ENCODE data around the gene ASMT.

DNA sequence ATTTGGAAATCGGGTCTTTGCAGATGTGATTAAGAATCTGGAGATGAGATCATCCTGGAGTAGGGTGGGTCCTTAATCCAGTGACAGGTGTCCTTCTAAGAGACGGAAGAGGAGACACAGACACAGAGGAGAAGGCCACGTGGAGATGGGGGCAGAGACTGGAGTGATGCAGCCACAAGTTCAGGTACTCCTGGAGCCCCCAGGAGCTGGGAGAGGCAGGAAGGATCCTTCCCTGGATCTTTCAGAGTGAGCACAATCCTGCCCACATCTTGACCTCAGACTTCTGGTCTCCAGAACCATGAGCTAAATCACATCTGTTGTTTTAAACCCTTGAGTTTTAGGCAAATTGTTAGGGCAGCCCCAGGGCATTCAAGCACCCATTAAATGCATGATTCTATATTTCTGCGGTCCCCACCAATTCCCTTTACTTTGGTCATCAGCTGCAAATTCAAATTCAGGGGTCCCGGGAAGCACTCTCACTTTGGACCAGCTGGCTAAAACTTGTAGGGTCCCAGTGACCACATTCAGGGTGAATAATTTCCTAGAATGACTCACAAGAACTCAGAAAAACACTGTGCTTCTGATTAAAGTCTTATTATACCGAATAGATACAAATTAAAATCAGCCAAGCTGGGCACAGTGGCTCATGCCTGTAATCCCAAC lies 36.2 kb upstream of the ASMT start:
- TF ChIP-seq, protein P1, sequence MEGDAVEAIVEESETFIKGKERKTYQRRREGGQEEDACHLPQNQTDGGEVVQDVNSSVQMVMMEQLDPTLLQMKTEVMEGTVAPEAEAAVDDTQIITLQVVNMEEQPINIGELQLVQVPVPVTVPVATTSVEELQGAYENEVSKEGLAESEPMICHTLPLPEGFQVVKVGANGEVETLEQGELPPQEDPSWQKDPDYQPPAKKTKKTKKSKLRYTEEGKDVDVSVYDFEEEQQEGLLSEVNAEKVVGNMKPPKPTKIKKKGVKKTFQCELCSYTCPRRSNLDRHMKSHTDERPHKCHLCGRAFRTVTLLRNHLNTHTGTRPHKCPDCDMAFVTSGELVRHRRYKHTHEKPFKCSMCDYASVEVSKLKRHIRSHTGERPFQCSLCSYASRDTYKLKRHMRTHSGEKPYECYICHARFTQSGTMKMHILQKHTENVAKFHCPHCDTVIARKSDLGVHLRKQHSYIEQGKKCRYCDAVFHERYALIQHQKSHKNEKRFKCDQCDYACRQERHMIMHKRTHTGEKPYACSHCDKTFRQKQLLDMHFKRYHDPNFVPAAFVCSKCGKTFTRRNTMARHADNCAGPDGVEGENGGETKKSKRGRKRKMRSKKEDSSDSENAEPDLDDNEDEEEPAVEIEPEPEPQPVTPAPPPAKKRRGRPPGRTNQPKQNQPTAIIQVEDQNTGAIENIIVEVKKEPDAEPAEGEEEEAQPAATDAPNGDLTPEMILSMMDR (IDR thresholded peaks at IDR 0.05 in 2 of 3, conservative IDR thresholded peaks at IDR 0.05 in 1 of 3; ENCODE audit: borderline replicate concordance in 1 of 3, insufficient read depth in 1 of 3, low read depth in 2 of 3, low read length in 2 of 3) = no peak
- TF ChIP-seq, protein P2, sequence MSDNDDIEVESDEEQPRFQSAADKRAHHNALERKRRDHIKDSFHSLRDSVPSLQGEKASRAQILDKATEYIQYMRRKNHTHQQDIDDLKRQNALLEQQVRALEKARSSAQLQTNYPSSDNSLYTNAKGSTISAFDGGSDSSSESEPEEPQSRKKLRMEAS (IDR thresholded peaks at IDR 0.05) = no peak
- TF ChIP-seq POLR2A (IDR thresholded peaks at IDR 0.05; ENCODE audit: borderline replicate concordance, extremely low read depth, insufficient read depth, insufficient read length) (no peak), POLR2AphosphoS5 (IDR thresholded peaks at IDR 0.05; ENCODE audit: low read depth, low read length) (no peak), SP1 (IDR thresholded peaks at IDR 0.05; ENCODE audit: low read depth) (no peak), EZH2 (IDR thresholded peaks at IDR 0.05) (no peak), FOSL1 (IDR thresholded peaks at IDR 0.05; ENCODE audit: low read depth) (no peak)
- TF ChIP-seq, protein P3, sequence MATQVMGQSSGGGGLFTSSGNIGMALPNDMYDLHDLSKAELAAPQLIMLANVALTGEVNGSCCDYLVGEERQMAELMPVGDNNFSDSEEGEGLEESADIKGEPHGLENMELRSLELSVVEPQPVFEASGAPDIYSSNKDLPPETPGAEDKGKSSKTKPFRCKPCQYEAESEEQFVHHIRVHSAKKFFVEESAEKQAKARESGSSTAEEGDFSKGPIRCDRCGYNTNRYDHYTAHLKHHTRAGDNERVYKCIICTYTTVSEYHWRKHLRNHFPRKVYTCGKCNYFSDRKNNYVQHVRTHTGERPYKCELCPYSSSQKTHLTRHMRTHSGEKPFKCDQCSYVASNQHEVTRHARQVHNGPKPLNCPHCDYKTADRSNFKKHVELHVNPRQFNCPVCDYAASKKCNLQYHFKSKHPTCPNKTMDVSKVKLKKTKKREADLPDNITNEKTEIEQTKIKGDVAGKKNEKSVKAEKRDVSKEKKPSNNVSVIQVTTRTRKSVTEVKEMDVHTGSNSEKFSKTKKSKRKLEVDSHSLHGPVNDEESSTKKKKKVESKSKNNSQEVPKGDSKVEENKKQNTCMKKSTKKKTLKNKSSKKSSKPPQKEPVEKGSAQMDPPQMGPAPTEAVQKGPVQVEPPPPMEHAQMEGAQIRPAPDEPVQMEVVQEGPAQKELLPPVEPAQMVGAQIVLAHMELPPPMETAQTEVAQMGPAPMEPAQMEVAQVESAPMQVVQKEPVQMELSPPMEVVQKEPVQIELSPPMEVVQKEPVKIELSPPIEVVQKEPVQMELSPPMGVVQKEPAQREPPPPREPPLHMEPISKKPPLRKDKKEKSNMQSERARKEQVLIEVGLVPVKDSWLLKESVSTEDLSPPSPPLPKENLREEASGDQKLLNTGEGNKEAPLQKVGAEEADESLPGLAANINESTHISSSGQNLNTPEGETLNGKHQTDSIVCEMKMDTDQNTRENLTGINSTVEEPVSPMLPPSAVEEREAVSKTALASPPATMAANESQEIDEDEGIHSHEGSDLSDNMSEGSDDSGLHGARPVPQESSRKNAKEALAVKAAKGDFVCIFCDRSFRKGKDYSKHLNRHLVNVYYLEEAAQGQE (IDR thresholded peaks at IDR 0.05; ENCODE audit: low read depth) = no peak
